Esophagus muscularis mucosa (tissue), 4 donors: ENCODE results near the gene SPOUT1.
"Not testable (repeated sequence)": the region's sequence is repeated elsewhere in the genome, so short reads cannot be mapped to it uniquely, and the experiment has no call there.

Source experiments
- EP300 ChIP-seq: sonication (generic); formaldehyde crosslinking; IDR thresholded peaks from one replicate; pipeline ENCODE4 v1.6.1; 2017; ENCODE audit warnings: antibody characterized with exemption
- POLR2A ChIP-seq: fragments of 450-650 bp; IDR thresholded peaks from one replicate; pipeline ENCODE4 v1.6.1; 2017; ENCODE audit warnings: antibody characterized with exemption, moderate library complexity, mild to moderate bottlenecking, low read depth
- POLR2AphosphoS5 ChIP-seq, 2 donors: sonication (generic); formaldehyde crosslinking; IDR thresholded peaks; one replicate each; pipeline ENCODE4 v1.6.1; 2017; ENCODE audit warnings: antibody characterized with exemption in 2 of 2
- TF ChIP-seq, protein P1 (sequence below), 3 experiments: fragments of 200-600 bp in 2 of 3; fragments of 450-650 bp in 1 of 3; sonication (generic) in 2 of 3; IDR thresholded peaks; one replicate each; pipeline ENCODE4 v1.5.1; 2017 to 2019; ENCODE audit warnings: antibody characterized with exemption in 3 of 3, mild to moderate bottlenecking in 2 of 3, moderate library complexity in 1 of 3

DNA sequence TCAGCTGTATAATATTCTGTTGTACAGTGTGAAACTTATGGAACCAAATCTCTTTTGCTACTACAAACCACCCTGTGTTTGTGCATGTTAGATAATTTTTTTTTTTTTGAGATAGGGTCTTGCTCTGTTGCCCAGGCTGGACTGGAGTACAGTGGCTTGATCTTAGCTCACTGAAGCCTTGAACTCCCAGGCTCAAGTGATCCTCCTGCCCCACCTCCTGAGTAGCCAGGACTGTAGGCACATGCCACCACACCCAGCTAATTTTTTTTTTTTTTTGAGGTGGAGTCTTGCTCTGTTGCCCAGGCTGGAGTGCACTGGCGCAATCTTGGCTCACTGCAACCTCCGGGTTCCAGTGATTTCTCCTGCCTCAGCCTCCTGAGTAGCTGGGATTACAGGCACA is 34.6 kb downstream of the SPOUT1 start:
- not testable (repeated sequence) for TF ChIP-seq POLR2AphosphoS5 (IDR thresholded peaks at IDR 0.05); POLR2A; EP300
- TF ChIP-seq, protein P1, sequence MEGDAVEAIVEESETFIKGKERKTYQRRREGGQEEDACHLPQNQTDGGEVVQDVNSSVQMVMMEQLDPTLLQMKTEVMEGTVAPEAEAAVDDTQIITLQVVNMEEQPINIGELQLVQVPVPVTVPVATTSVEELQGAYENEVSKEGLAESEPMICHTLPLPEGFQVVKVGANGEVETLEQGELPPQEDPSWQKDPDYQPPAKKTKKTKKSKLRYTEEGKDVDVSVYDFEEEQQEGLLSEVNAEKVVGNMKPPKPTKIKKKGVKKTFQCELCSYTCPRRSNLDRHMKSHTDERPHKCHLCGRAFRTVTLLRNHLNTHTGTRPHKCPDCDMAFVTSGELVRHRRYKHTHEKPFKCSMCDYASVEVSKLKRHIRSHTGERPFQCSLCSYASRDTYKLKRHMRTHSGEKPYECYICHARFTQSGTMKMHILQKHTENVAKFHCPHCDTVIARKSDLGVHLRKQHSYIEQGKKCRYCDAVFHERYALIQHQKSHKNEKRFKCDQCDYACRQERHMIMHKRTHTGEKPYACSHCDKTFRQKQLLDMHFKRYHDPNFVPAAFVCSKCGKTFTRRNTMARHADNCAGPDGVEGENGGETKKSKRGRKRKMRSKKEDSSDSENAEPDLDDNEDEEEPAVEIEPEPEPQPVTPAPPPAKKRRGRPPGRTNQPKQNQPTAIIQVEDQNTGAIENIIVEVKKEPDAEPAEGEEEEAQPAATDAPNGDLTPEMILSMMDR (IDR thresholded peaks at IDR 0.05) = not testable (repeated sequence)
